GM12878 (cell line): ENCODE results near the gene ORAI3. TPM values are rescaled to one million over a fixed set of nuclear protein-coding genes. Genes with fewer than 3 reads are reported as not detected.

Experiments used
- BCLAF1 ChIP-seq: fragments of 450-650 bp; IDR thresholded peaks from 2 replicates; pipeline ENCODE4 v1.6.1; 2017; ENCODE audit warnings: antibody characterized with exemption, mild to moderate bottlenecking, moderate library complexity
- EP300 ChIP-seq, 2 experiments: fragments of 150-350 bp in 1 of 2; IDR thresholded peaks; 2 replicates each; pipeline ENCODE4 v1.6.1; 2011 to 2012; ENCODE audit warnings: low read depth in 2 of 2, low read length in 2 of 2, borderline replicate concordance in 1 of 2, improper control_type of control experiment in 1 of 2, inconsistent platforms in 1 of 2; ENCODE audit not compliant: control insufficient read depth in 1 of 2
- ESRRA ChIP-seq: IDR thresholded peaks from 2 replicates; pipeline ENCODE4 v1.6.1; 2012; ENCODE audit warnings: mild to moderate bottlenecking, low read length, improper control_type of control experiment
- HDAC6 ChIP-seq: fragments of 200-600 bp; sonication (generic); IDR thresholded peaks from one replicate; pipeline ENCODE4 v1.8.0; 2017; ENCODE audit warnings: antibody characterized with exemption; ENCODE audit not compliant: unreplicated experiment
- NFIC ChIP-seq: IDR thresholded peaks from 2 replicates; pipeline ENCODE4 v1.6.1; 2012; ENCODE audit warnings: low read depth, mild to moderate bottlenecking, inconsistent platforms, low read length, moderate library complexity
- NFYA ChIP-seq: IDR thresholded peaks from 2 replicates; pipeline ENCODE4 v1.6.1; 2011; ENCODE audit warnings: low read depth, mild to moderate bottlenecking, low read length, improper control_type of control experiment, borderline replicate concordance
- NR2C1 ChIP-seq: fragments of 450-650 bp; IDR thresholded peaks from 2 replicates; pipeline ENCODE4 v1.6.1; 2017; ENCODE audit warnings: antibody characterized with exemption, mild to moderate bottlenecking, moderate library complexity
- PAX8 ChIP-seq: fragments of 450-650 bp; IDR thresholded peaks from 2 replicates; pipeline ENCODE4 v1.6.1; 2017; ENCODE audit warnings: mild to moderate bottlenecking, moderate library complexity
- POLR2AphosphoS2 ChIP-seq: IDR thresholded peaks from 2 replicates; pipeline ENCODE4 v1.6.1; 2011; ENCODE audit warnings: low read depth, mild to moderate bottlenecking, low read length, improper control_type of control experiment, moderate library complexity
- RB1 ChIP-seq: fragments of 450-650 bp; formaldehyde crosslinking; IDR thresholded peaks from 2 replicates; pipeline ENCODE4 v1.6.1; 2017; ENCODE audit warnings: mild to moderate bottlenecking, borderline replicate concordance
- TCF3 ChIP-seq: IDR thresholded peaks from 2 replicates; pipeline ENCODE4 v1.6.1; 2012; ENCODE audit warnings: low read depth, mild to moderate bottlenecking, low read length, borderline replicate concordance; ENCODE audit not compliant: insufficient read depth
- USF1 ChIP-seq: IDR thresholded peaks from 2 replicates; pipeline ENCODE4 v1.6.1; 2011; ENCODE audit warnings: borderline replicate concordance, low read depth, mild to moderate bottlenecking, moderate library complexity, mixed read lengths, low read length; ENCODE audit not compliant: insufficient read depth; ENCODE audit errors: extremely low read length
- polyA plus RNA-seq, 11 experiments: library from polyadenylated mRNA; depleted of rRNA in 4 of 11; unstranded in 6 of 11; stranded (reverse) in 5 of 11; fragments of >200 nt; fragmentation: Nextera tagmentation in 4 of 11; fragmentation: Illumina TruSeq in 1 of 11; extraction: Ambion mirVana in 4 of 11; extraction: Trizol in 1 of 11; gene quantifications; 1 replicate in 1 of 11; 2 replicates in 10 of 11; pipeline versions ENCODE4 v1.2.1 to v1.2.3, GENCODE V29; 2011 to 2016; ENCODE audit warnings: inconsistent platforms in 2 of 11, missing spikeins in 2 of 11, low read depth in 1 of 11
- total RNA-seq, 4 experiments: library from RNA; depleted of rRNA in 3 of 4; stranded (reverse); fragments of >200 nt in 3 of 4; fragmentation: Illumina TruSeq in 1 of 4; extraction: Trizol in 1 of 4; gene quantifications; 2 replicates each; pipeline versions ENCODE4 v1.2.1 to v1.2.3, GENCODE V29; 2013 to 2021
- TF ChIP-seq, protein P1 (sequence below): fragments of 450-650 bp; IDR thresholded peaks from 2 replicates; pipeline ENCODE4 v1.6.1; 2018; ENCODE audit warnings: mild to moderate bottlenecking, low read depth, moderate library complexity; ENCODE audit not compliant: partially characterized antibody
- TF ChIP-seq, protein P2 (sequence below): IDR thresholded peaks from 2 replicates; pipeline ENCODE4 v1.6.1; 2012; ENCODE audit warnings: mild to moderate bottlenecking, low read depth, low read length
- TF ChIP-seq, protein P3 (sequence below): IDR thresholded peaks from 2 replicates; pipeline ENCODE4 v1.6.1; 2011; ENCODE audit warnings: mild to moderate bottlenecking, low read depth, low read length, moderate library complexity; ENCODE audit not compliant: insufficient replicate concordance

ORAI3 gene
- total and polyA plus RNA-seq, 10 of the 15 experiments (the other 5 are each of a cell fraction or from before 2014, with no cell fraction given): 3.4 to 21.9 (median 16.2) TPM

DNA sequence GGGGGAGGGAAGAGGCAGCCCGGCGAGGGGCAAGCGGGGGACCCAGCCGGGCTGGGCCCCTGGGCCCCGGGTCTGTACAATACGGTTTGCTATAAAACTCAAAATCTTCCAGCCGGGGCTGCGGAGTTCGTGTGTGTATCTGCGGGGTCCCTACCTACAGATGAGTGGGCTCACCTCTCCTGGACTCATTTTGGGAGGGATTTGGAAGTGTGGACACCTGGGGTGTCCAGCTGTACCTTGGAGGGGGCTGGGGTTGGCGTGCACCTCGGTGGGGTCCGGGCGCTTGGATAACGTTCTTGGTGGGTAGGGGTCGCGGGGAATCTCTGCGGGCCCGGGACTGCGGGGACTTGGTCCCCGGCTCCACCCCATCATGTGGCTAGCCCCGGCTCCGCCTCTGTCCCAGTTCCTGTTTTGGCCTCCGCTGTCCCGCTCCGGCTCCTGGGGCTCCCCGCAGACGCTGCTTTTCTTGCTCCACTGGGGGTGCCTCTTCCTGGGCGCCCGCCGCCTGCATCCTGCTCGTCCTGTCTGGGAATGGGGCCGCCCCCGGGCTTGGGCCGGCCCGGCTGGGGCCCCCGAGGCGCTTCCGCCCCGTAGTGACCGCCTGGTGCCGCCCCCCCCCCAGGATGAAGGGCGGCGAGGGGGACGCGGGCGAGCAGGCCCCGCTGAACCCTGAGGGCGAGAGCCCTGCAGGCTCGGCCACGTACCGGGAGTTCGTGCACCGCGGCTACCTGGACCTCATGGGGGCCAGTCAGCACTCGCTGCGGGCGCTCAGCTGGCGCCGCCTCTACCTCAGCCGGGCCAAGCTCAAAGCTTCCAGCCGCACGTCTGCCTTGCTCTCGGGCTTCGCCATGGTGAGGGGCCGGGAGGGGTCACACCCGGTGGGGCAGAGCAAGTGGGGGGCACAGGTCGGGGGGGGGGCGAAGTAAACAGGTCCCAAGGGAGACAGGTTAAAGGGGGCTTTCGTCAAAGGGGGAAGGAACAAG, at the start of gene ORAI3 (continued):
- TF ChIP-seq, protein P1, sequence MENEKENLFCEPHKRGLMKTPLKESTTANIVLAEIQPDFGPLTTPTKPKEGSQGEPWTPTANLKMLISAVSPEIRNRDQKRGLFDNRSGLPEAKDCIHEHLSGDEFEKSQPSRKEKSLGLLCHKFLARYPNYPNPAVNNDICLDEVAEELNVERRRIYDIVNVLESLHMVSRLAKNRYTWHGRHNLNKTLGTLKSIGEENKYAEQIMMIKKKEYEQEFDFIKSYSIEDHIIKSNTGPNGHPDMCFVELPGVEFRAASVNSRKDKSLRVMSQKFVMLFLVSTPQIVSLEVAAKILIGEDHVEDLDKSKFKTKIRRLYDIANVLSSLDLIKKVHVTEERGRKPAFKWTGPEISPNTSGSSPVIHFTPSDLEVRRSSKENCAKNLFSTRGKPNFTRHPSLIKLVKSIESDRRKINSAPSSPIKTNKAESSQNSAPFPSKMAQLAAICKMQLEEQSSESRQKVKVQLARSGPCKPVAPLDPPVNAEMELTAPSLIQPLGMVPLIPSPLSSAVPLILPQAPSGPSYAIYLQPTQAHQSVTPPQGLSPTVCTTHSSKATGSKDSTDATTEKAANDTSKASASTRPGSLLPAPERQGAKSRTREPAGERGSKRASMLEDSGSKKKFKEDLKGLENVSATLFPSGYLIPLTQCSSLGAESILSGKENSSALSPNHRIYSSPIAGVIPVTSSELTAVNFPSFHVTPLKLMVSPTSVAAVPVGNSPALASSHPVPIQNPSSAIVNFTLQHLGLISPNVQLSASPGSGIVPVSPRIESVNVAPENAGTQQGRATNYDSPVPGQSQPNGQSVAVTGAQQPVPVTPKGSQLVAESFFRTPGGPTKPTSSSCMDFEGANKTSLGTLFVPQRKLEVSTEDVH: no peak
- peak; percentile 67 for TF ChIP-seq POLR2AphosphoS2
- peak; percentile 69; the same call in 1 of the 2 replicates for TF ChIP-seq RB1
- no peak for TF ChIP-seq HDAC6
- no peak for TF ChIP-seq BCLAF1
- 0 out of 4 replicates have a peak, but pooled peaks of 1 of the 2 experiments have one; percentile 24 for TF ChIP-seq EP300 (IDR thresholded peaks at IDR 0.05; ENCODE audit: borderline replicate concordance in 1 of 2, control insufficient read depth in 1 of 2, low read depth in 2 of 2, low read length in 2 of 2)
- TF ChIP-seq, protein P2, sequence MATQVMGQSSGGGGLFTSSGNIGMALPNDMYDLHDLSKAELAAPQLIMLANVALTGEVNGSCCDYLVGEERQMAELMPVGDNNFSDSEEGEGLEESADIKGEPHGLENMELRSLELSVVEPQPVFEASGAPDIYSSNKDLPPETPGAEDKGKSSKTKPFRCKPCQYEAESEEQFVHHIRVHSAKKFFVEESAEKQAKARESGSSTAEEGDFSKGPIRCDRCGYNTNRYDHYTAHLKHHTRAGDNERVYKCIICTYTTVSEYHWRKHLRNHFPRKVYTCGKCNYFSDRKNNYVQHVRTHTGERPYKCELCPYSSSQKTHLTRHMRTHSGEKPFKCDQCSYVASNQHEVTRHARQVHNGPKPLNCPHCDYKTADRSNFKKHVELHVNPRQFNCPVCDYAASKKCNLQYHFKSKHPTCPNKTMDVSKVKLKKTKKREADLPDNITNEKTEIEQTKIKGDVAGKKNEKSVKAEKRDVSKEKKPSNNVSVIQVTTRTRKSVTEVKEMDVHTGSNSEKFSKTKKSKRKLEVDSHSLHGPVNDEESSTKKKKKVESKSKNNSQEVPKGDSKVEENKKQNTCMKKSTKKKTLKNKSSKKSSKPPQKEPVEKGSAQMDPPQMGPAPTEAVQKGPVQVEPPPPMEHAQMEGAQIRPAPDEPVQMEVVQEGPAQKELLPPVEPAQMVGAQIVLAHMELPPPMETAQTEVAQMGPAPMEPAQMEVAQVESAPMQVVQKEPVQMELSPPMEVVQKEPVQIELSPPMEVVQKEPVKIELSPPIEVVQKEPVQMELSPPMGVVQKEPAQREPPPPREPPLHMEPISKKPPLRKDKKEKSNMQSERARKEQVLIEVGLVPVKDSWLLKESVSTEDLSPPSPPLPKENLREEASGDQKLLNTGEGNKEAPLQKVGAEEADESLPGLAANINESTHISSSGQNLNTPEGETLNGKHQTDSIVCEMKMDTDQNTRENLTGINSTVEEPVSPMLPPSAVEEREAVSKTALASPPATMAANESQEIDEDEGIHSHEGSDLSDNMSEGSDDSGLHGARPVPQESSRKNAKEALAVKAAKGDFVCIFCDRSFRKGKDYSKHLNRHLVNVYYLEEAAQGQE: no peak
- 0 out of 2 replicates have a peak, but pooled peaks have one; percentile 1 for TF ChIP-seq TCF3
- TF ChIP-seq PAX8: no peak
- TF ChIP-seq ESRRA: no peak
- peak; percentile 67 for TF ChIP-seq USF1
- TF ChIP-seq NFIC: no peak
- TF ChIP-seq NFYA: no peak
- TF ChIP-seq NR2C1: no peak
- TF ChIP-seq, protein P3, sequence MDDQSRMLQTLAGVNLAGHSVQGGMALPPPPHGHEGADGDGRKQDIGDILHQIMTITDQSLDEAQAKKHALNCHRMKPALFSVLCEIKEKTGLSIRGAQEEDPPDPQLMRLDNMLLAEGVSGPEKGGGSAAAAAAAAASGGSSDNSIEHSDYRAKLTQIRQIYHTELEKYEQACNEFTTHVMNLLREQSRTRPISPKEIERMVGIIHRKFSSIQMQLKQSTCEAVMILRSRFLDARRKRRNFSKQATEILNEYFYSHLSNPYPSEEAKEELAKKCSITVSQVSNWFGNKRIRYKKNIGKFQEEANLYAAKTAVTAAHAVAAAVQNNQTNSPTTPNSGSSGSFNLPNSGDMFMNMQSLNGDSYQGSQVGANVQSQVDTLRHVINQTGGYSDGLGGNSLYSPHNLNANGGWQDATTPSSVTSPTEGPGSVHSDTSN: no peak
